SK-N-MC (cell line): Measurements from ENCODE around the gene DNTTIP2.

ENCODE experiments used
- EZH2 ChIP-seq: fragments of 200-600 bp; sonication (generic); IDR thresholded peaks from one replicate; pipeline ENCODE4 v1.6.1; 2017; ENCODE audit warnings: antibody characterized with exemption
- POLR2AphosphoS5 ChIP-seq: IDR thresholded peaks from 2 replicates; pipeline ENCODE4 v1.6.1; 2012; ENCODE audit warnings: mild to moderate bottlenecking, low read depth, low read length, borderline replicate concordance

DNA sequence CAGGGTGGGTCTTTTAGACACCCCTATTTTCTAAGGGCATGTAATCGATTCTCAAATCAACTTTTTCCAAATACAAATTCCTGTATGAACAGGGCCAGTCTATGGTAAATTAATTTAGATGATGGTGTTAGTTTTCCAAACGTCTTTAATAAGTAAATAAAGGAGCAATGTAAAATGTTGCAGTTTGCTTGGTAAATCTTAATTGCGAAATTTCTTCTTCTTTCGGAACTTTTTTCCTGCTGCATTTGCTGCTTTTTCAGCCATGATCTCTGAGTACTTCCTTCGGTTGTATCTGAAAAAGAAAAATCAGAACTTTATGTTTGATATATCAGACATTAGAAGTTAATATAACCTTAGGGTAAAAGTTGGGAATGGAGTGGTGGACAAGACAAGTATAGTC lies 9.4 kb downstream of the DNTTIP2 start:
- no peak for TF ChIP-seq EZH2
- TF ChIP-seq POLR2AphosphoS5: no peak
